IMR-90 (cell line): ENCODE measurements around the gene RNF223. TPM values are rescaled to one million over a fixed set of nuclear protein-coding genes. Genes with fewer than 3 reads are reported as not detected.
"Not testable (repeated sequence)": the region's sequence is repeated elsewhere in the genome, so short reads cannot be mapped to it uniquely, and the experiment has no call there.

Experiments
- ATAC-seq: fragments of 200-7000 bp; cut with Tn5 transposase; 2 replicates; pipeline ENCODE4 v1.9.1; 2020; ENCODE audit warnings: low read depth, mild to moderate bottlenecking, moderate library complexity
- BruUV-seq: library from RNA; stranded (reverse); fragments of 400-500 nt; replicated peaks from 2 replicates; lab custom pipeline; 2021; lab: Mats Ljungman, UMichigan
- CTCF ChIA-PET: fragments of 300-600 bp; formaldehyde crosslinking; extraction: SDS; loops from one replicate; lab custom pipeline; 2021; ENCODE audit warnings: antibody characterized with exemption; lab: Yijun Ruan, JAX
- POLR2A ChIA-PET: fragments of 300-600 bp; sonication (Branson Sonifier 250); formaldehyde crosslinking; loops from one replicate; lab custom pipeline; 2022; ENCODE audit warnings: antibody characterized with exemption; ENCODE audit not compliant: unreplicated experiment; lab: Charles Lee
- DNase-seq: peaks from one replicate; pipeline ENCODE4 v3.0.0; 2013
- H2AFZ ChIP-seq: replicated peaks from 2 replicates; pipeline ENCODE3; 2013; ENCODE audit warnings: low read length, mild to moderate bottlenecking; ENCODE audit not compliant: poor library complexity
- H2AK5ac ChIP-seq: 2 replicates; pipeline ENCODE4 v1.6.1; 2013; ENCODE audit warnings: low read depth, low read length, inconsistent platforms
- H2AK9ac ChIP-seq: replicated peaks from 2 replicates; pipeline ENCODE3; 2013; ENCODE audit warnings: mild to moderate bottlenecking, low read depth, low read length, moderate library complexity; ENCODE audit not compliant: poor library complexity
- H2BK120ac ChIP-seq: 2 replicates; pipeline ENCODE4 v1.6.1; 2013; ENCODE audit warnings: low read depth, low read length, inconsistent platforms
- H2BK15ac ChIP-seq: 3 replicates; pipeline ENCODE4 v1.6.1; 2013; ENCODE audit warnings: low read depth, low read length, inconsistent platforms
- H2BK20ac ChIP-seq: 2 replicates; pipeline ENCODE4 v1.6.1; 2013; ENCODE audit warnings: low read depth, mild to moderate bottlenecking, inconsistent platforms, low read length, moderate library complexity
- H2BK5ac ChIP-seq: 2 replicates; pipeline ENCODE4 v1.6.1; 2013; ENCODE audit warnings: mild to moderate bottlenecking, low read depth, low read length, inconsistent platforms; ENCODE audit not compliant: poor library complexity, severe bottlenecking
- H3K14ac ChIP-seq: replicated peaks from 2 replicates; pipeline ENCODE4 v1.6.1; 2013; ENCODE audit warnings: low read depth, low read length, inconsistent platforms
- H3K18ac ChIP-seq: 2 replicates; pipeline ENCODE4 v1.6.1; 2013; ENCODE audit warnings: low read depth, low read length, control low read depth
- H3K23ac ChIP-seq: 2 replicates; pipeline ENCODE4 v1.6.1; 2013; ENCODE audit warnings: low read depth, low read length, inconsistent platforms
- H3K27ac ChIP-seq: 2 replicates; pipeline ENCODE4 v1.5.1; 2013; ENCODE audit warnings: mild to moderate bottlenecking, control low read depth, low read length; ENCODE audit not compliant: insufficient read depth
- H3K27me3 ChIP-seq: 2 replicates; pipeline ENCODE4 v1.6.1; 2013; ENCODE audit warnings: low read length; ENCODE audit not compliant: control insufficient read depth, insufficient read depth
- H3K36me3 ChIP-seq: 2 replicates; pipeline ENCODE4 v1.6.1; 2013; ENCODE audit warnings: low read length, mixed read lengths; ENCODE audit not compliant: control insufficient read depth, insufficient read depth
- H3K4ac ChIP-seq: 2 replicates; pipeline ENCODE4 v1.6.1; 2013; ENCODE audit warnings: low read depth, low read length, inconsistent platforms
- H3K4me1 ChIP-seq: 2 replicates; pipeline ENCODE4 v1.6.1; 2013; ENCODE audit warnings: low read length, mixed read lengths; ENCODE audit not compliant: control insufficient read depth, insufficient read depth
- H3K4me2 ChIP-seq: 2 replicates; pipeline ENCODE4 v1.6.1; 2013; ENCODE audit warnings: low read depth, mild to moderate bottlenecking, control low read depth, low read length, moderate library complexity
- H3K4me3 ChIP-seq: 2 replicates; pipeline ENCODE4 v1.5.1; 2013; ENCODE audit warnings: low read depth, mild to moderate bottlenecking, control low read depth, low read length, moderate library complexity; ENCODE audit not compliant: insufficient read depth
- H3K56ac ChIP-seq: 2 replicates; pipeline ENCODE4 v1.6.1; 2013; ENCODE audit warnings: low read length, inconsistent platforms; ENCODE audit not compliant: insufficient read depth; ENCODE audit errors: extremely low read depth
- H3K79me1 ChIP-seq, 2 experiments: 2 replicates each; pipeline ENCODE4 v1.6.1; 2013; ENCODE audit warnings: low read length in 2 of 2, inconsistent platforms in 1 of 2, low read depth in 1 of 2
- H3K9ac ChIP-seq: 2 replicates; pipeline ENCODE4 v1.6.1; 2013; ENCODE audit warnings: low read depth, low read length, control low read depth
- H3K9me1 ChIP-seq: 2 replicates; pipeline ENCODE4 v1.6.1; 2013; ENCODE audit warnings: low read length, inconsistent platforms; ENCODE audit not compliant: insufficient read depth
- H3K9me3 ChIP-seq: 2 replicates; pipeline ENCODE4 v1.6.1; 2013; ENCODE audit warnings: low read length; ENCODE audit not compliant: control insufficient read depth, insufficient read depth
- H4K20me1 ChIP-seq: 2 replicates; pipeline ENCODE4 v1.6.1; 2013; ENCODE audit warnings: low read length, inconsistent platforms; ENCODE audit not compliant: insufficient read depth
- H4K5ac ChIP-seq: 2 replicates; pipeline ENCODE4 v1.6.1; 2013; ENCODE audit warnings: mild to moderate bottlenecking, low read depth, low read length, control low read depth
- H4K8ac ChIP-seq, 2 experiments: 2 replicates each; pipeline ENCODE4 v1.6.1; 2013; ENCODE audit warnings: low read depth in 2 of 2, low read length in 2 of 2, control low read depth in 1 of 2, inconsistent platforms in 1 of 2
- H4K91ac ChIP-seq: 2 replicates; pipeline ENCODE4 v1.6.1; 2013; ENCODE audit warnings: low read depth, low read length, inconsistent platforms; ENCODE audit not compliant: insufficient read depth
- WGBS, 2 experiments: methylation state at CpG; one replicate each; pipeline versions ENCODE4 v1.1.5 to v1.1.7; 2013; ENCODE audit warnings: missing lambda C conversion rate in 2 of 2; ENCODE audit not compliant: insufficient read length in 1 of 2; ENCODE audit errors: extremely low coverage in 2 of 2; 5-methylcytosine and 5-hydroxymethylcytosine counted together
- dilution Hi-C: fragments of 300-500 bp; cut with HindIII; formaldehyde crosslinking; loops from one replicate; pipeline ENCODE4 v1.14.3; 2018; ENCODE audit warnings: low sequenced_read_pairs; ENCODE audit not compliant: unreplicated experiment
- in situ Hi-C: fragments of 300-500 bp; cut with MboI; formaldehyde crosslinking; loops from 3 replicates; pipeline ENCODE4 v1.14.3; 2019; ENCODE audit warnings: low sequenced_read_pairs, inconsistent platforms, mixed read lengths
- intact Hi-C: fragments of 100-400 bp; cut with micrococcal nuclease; formaldehyde crosslinking; loops from 2 replicates; pipeline ENCODE4 v1.10.0; 2022
- polyA plus RNA-seq, 3 experiments: library from polyadenylated mRNA; depleted of rRNA; stranded (reverse); fragments of >200 nt; gene quantifications; 2 replicates each; pipeline ENCODE4 v1.2.3, GENCODE V29; 2012; ENCODE audit warnings: low replicate concordance in 1 of 3
- total RNA-seq: library from RNA; depleted of rRNA; stranded (reverse); fragments of >200 nt; gene quantifications from 2 replicates; pipeline ENCODE4 v1.2.3, GENCODE V29; 2012

Gene RNF223
- total and polyA plus RNA-seq, 2 of the 4 experiments (the other 2 are of a cell fraction): not detected

DNA sequence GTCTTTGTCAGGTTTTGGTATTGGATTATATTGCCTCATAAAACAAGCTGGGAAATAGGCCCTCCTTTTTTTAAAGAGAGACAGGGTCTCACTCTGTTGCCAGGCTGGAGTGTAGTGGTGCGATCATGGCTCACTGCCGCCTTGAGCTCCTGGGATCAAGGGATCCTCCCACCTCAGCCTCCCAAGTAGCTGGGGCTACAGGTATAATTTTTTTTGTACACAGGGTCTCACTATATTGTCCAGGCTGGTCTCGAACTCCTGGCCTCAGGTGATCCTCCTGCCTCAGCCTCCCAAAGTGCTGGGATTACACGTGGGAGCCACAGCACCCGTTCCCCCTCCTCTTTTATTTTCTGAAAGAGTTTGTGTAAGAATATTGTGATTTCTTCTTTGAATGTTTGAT is 22.0 kb upstream of the RNF223 start:
- BruUV-seq: not testable (repeated sequence)

More for the DNA sequence above, 22.0 kb upstream of the RNF223 start:
- H3K23ac ChIP-seq, H3K79me1 ChIP-seq, ATAC-seq, H3K27ac ChIP-seq, DNase-seq, H3K27me3 ChIP-seq, H4K20me1 ChIP-seq, H3K4me3 ChIP-seq, H3K4me2 ChIP-seq, H2AFZ ChIP-seq, dilution Hi-C loops, H3K4me1 ChIP-seq, in situ Hi-C loops, H2AK5ac ChIP-seq, H2BK120ac ChIP-seq, H4K5ac ChIP-seq, H2BK20ac ChIP-seq, POLR2A ChIA-PET, H4K91ac ChIP-seq, H2BK5ac ChIP-seq, H3K36me3 ChIP-seq, H3K14ac ChIP-seq, H3K9me3 ChIP-seq, H3K9me1 ChIP-seq, CTCF ChIA-PET, H2BK15ac ChIP-seq, H3K4ac ChIP-seq, H4K8ac ChIP-seq, H3K56ac ChIP-seq, H2AK9ac ChIP-seq, H3K9ac ChIP-seq, H3K18ac ChIP-seq, intact Hi-C loops: not testable (repeated sequence)
- WGBS, 2 experiments: no CpG with 5 or more reads among the region's 5 CpGs
